ENCODE measurements around the gene WWC2. TPM values are rescaled to one million over a fixed set of nuclear protein-coding genes. Genes with fewer than 3 reads are reported as not detected.

The WWC2 gene
- total and polyA plus RNA-seq, 2 donors (not counting 3 experiments of a cell fraction or from before 2014, with no cell fraction given), result 12.9 to 52.2 TPM

DNA sequence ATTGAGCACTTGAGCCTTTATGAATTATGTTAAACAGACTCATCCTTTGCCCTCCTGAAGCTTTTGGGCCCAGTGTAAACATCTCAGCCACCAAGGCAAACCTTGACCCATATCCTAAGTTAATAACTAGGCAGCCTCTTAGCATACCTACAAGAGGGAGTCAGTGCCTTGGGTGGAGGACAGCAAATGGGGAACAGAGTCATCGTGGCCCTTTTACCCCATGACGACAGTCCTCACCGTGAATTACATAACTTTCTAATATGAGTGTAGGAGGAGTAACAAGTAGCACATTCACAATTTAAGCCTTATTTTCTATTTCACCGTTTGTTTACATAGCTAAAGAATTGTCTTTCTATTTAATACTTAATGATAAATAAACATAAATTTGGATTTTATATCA is 204.2 kb downstream of the WWC2 start:
- H3K79me2 ChIP-seq (ENCODE audit: control insufficient read depth, insufficient read depth, low read length), result no peaks in the 10 kb centered on the region
- H3K4me1 ChIP-seq (ENCODE audit: control insufficient read depth, extremely low read depth, insufficient read depth, low read length), result peaks cover 19% of the 10 kb centered on the region
- H4K20me1 ChIP-seq (replicated peaks; ENCODE audit: control insufficient read depth, extremely low read depth, insufficient read depth, low read length), result no peaks in the 10 kb centered on the region
- no peak overlapping the region for H3K4me2 ChIP-seq (ENCODE audit: insufficient read depth, low read length)
- no peaks in the 10 kb centered on the region for H3K27me3 ChIP-seq (ENCODE audit: control insufficient read depth in 2 of 2, insufficient read depth in 2 of 2, low read length in 2 of 2)
- H3K4me3 ChIP-seq (replicated peaks in 1 of 3; ENCODE audit: insufficient read depth in 1 of 3, low read depth in 1 of 3, low read length in 3 of 3), result no peak overlapping the region
- H3K36me3 ChIP-seq (ENCODE audit: control insufficient read depth in 2 of 2, extremely low read depth in 1 of 2, insufficient read depth in 2 of 2, low read length in 2 of 2), result no peaks in the 10 kb centered on the region
- dilution Hi-C loops (cut with MboI; ENCODE audit: extremely low pct_ligation_motif_present, low sequenced_read_pairs), result no loop called here
- BruUV-seq (replicated peaks), result no TSS peak
- no peaks in the 10 kb centered on the region for H3K9me1 ChIP-seq (replicated peaks; ENCODE audit: control insufficient read depth, extremely low read depth, insufficient read depth, low read length)
- H2AFZ ChIP-seq (ENCODE audit: low read depth, low read length), result no peak overlapping the region
- DNase-seq (ENCODE audit: low read depth, low spot score), result no peak
- CTCF ChIA-PET, result interaction anchor here (1.4 kb wide), 1 partner anchor 12 kb away, joined by 5 read pairs; no protein-coding TSS in a partner anchor
- no peak for FAIRE-seq
- H3K27ac ChIP-seq (ENCODE audit: insufficient read depth, low read depth, low read length), result no peak overlapping the region
- POLR2A ChIA-PET, result no interaction called here
- intact Hi-C loops (cut with micrococcal nuclease), result no loop called here
- no peak for TF ChIP-seq POLR2A (IDR thresholded peaks at IDR 0.05; ENCODE audit: low read depth, low read length)
- no peak for TF ChIP-seq JUN (IDR thresholded peaks at IDR 0.05; ENCODE audit: borderline replicate concordance, insufficient read depth, insufficient read length, low read depth)
- TF ChIP-seq EZH2 (IDR thresholded peaks at IDR 0.05; ENCODE audit: borderline replicate concordance, low read depth, low read length, severe bottlenecking), result no peak
- no peak for TF ChIP-seq GATA2 (IDR thresholded peaks at IDR 0.05; ENCODE audit: insufficient read depth, insufficient read length, low read depth, low read length)
- no peak for TF ChIP-seq MYC (IDR thresholded peaks at IDR 0.05; ENCODE audit: low read depth, low read length)
- TF ChIP-seq POLR2AphosphoS5 (IDR thresholded peaks at IDR 0.05; ENCODE audit: insufficient read depth, low read depth, low read length), result no peak
- TF ChIP-seq, protein P1, sequence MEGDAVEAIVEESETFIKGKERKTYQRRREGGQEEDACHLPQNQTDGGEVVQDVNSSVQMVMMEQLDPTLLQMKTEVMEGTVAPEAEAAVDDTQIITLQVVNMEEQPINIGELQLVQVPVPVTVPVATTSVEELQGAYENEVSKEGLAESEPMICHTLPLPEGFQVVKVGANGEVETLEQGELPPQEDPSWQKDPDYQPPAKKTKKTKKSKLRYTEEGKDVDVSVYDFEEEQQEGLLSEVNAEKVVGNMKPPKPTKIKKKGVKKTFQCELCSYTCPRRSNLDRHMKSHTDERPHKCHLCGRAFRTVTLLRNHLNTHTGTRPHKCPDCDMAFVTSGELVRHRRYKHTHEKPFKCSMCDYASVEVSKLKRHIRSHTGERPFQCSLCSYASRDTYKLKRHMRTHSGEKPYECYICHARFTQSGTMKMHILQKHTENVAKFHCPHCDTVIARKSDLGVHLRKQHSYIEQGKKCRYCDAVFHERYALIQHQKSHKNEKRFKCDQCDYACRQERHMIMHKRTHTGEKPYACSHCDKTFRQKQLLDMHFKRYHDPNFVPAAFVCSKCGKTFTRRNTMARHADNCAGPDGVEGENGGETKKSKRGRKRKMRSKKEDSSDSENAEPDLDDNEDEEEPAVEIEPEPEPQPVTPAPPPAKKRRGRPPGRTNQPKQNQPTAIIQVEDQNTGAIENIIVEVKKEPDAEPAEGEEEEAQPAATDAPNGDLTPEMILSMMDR (IDR thresholded peaks at IDR 0.05; ENCODE audit: extremely low read depth in 1 of 2, insufficient read depth in 1 of 2, low read depth in 1 of 2, low read length in 2 of 2), result no peak
- TF ChIP-seq, protein P2, sequence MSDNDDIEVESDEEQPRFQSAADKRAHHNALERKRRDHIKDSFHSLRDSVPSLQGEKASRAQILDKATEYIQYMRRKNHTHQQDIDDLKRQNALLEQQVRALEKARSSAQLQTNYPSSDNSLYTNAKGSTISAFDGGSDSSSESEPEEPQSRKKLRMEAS (IDR thresholded peaks at IDR 0.05; ENCODE audit: insufficient read depth, insufficient read length), result no peak
- TF ChIP-seq FOS (IDR thresholded peaks at IDR 0.05; ENCODE audit: borderline replicate concordance, insufficient read depth, low read length), result no peak
- H3K9me3 ChIP-seq (replicated peaks; ENCODE audit: control insufficient read depth, insufficient read depth, low read length), result no peaks in the 10 kb centered on the region
- H3K9ac ChIP-seq (replicated peaks; ENCODE audit: extremely low read depth, insufficient read depth, low read length), result no peak overlapping the region

Data from endothelial cell of umbilical vein (primary cell).